Activated CD8-positive, alpha-beta memory T cell treated with anti-CD3 and anti-CD28 coated beads for 1 hour (primary cell): ENCODE measurements around the gene ASPHD1.
"Not testable (repeated sequence)": the region's sequence is repeated elsewhere in the genome, so short reads cannot be mapped to it uniquely, and the experiment has no call there.

Experiments used
- DNase-seq, 2 donors: peaks; one replicate each; pipeline ENCODE4 v3.0.0-alpha.2; 2020; ENCODE audit warnings: low read depth in 1 of 2; ENCODE audit errors: extremely low read depth in 1 of 2

ASPHD1 gene

DNA sequence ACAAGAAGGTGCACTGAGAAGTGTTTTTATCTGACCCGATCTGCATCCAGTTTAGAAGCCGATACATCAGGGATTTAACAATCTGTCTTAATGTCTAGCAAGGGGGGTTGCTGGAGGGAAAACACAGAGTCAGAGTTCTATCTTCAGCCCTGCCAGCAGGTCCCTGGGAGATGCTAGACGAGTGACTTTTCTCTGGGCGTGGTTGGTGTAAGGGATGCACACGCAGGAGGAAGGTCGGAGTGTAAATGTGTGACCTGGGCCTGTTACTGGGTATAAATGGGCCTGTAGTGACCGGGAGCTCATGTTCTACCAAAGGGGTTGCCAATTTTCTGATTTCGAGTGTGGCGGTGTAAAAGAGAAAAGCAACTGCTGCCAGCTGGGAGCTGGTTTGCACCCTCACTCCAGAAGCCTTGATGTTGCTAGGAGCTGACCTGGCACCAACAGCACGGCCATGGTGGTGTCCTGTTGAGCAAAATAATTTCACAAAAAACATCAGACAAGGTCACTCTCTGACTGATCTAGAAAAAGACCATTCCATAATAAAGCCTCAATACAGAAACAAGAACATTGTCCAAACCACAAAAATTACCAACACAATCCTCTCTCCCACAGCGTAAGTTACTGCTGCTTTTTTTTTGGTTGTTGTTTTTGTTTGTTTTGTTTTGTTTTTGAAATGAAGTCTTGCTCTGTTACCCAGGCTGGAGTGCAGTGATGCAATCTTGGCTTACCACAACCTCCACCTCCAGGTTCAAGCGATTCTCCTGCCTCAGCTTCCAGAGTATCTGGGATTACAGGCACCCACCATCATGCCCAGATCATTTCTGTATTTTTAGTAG lies 27.0 kb downstream of the ASPHD1 start:
- no peak for DNase-seq

- not testable (repeated sequence) for DNase-seq
Measured at GRCh38 chr16:29931750-29932149, 31.5 kb downstream of the ASPHD1 start.

- no peak for DNase-seq
Measured at GRCh38 chr16:29940656-29941055, 40.4 kb downstream of the ASPHD1 start.

DNA sequence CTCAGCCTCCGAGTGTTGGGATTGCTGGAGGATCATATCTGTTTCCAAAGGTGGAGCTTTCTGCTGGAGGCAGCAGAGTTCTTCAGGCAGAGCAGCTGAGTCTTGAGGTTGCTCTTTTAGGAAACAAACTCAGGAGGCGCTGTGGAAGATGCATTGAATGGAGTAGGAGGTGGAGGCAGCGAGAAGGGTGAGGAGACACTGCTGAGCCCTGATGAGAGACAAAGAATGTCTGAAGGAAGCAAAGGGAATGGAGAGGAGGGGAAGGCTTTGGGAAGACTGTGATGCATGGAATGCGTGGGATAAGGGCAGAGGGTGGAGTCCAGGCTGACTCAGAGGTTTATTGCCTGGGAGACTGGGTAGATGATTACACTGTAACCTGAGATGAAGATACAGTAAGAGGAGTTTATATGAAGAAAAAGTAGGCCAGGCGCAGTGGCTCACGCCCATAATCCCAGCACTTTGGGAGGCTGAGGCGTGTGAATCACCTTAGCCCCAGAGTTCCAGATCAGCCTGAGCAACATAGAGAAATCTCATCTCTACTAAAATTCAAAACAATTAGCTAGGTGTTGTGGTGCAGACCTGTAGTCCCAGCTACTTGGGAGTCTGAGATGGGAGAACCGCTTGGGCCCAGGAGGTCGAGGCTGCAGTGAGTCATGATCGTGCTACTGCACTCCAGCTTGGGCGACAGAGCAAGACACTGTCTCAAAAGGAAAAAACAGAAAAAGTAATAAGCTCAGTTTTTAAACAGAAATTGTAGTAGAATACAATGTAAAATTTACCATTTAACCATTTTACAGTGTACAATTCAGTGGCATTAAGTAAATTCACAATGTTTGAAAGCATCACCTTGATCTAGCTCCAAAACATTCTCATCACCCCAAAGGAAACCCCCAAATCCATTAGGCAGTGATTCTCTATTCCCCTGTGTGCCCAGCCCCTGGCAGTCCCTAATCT lies 43.8 kb downstream of the ASPHD1 start:
- DNase-seq, result no peak

DNA sequence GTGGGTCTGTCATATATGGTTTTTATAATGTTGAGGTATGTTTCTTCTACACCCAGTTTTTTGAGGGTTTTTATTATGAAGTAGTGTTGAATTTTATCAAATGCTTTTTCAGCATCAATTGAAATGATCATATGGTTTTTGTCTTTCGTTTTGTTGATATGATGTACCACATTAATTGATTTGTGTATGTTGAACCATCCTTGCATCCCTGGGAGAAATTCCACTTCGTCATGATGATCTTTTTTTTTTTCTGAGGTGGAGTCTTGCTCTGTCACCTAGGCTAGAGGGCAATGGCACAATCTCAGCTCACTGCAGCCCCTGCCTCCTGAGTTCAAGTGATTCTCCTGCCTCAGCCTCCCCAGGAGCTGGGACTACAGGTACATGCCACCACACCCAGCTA lies 47.6 kb downstream of the ASPHD1 start:
- DNase-seq, result no peak

- no peak for DNase-seq
Measured at GRCh38 chr16:29950806-29951461, 50.6 kb downstream of the ASPHD1 start.

GRCh38 chr16:29951625-29952365 lies 51.5 kb downstream of the ASPHD1 start:
- no peak for DNase-seq
